ENCODE data around the gene RIMBP3C.

GRCh38 chr22:21571679-21572078, 20.4 kb upstream of the RIMBP3C start:
- TF ChIP-seq ELF4 (IDR thresholded peaks at IDR 0.05) (no peak), FOXA1 (IDR thresholded peaks at IDR 0.05) (no peak)

Measured in HEK293T (cell line).